ENCODE data around the gene THAP8.

- TF ChIP-seq POLR2A (IDR thresholded peaks at IDR 0.05) (no peak), CTCF (IDR thresholded peaks at IDR 0.05) (no peak)
Measured at GRCh38 chr19:36051637-36052036, 2.4 kb downstream of the THAP8 start.

All from suprapubic skin (tissue), 3 donors.